GM23338 (cell line): ENCODE measurements around the gene ESR1.

Experiments
- CTCF ChIP-seq, 2 experiments: fragments of 200-600 bp in 1 of 2; sonication (generic) in 1 of 2; conservative IDR thresholded peaks; 2 replicates each; pipeline versions ENCODE4 v1.5.1 to v1.6.1; 2016 to 2017; ENCODE audit warnings: antibody characterized with exemption in 2 of 2, low read depth in 2 of 2, mild to moderate bottlenecking in 2 of 2, moderate library complexity in 1 of 2
- ETS1 ChIP-seq: IDR thresholded peaks from 2 replicates; pipeline ENCODE4 v1.6.1; 2016; ENCODE audit warnings: antibody characterized with exemption
- EZH2 ChIP-seq: fragments of 200-600 bp; sonication (generic); IDR thresholded peaks from one replicate; pipeline ENCODE4 v1.8.0; 2017; ENCODE audit warnings: antibody characterized with exemption, mild to moderate bottlenecking, low read depth; ENCODE audit not compliant: unreplicated experiment
- POLR2AphosphoS5 ChIP-seq: IDR thresholded peaks from 2 replicates; pipeline ENCODE4 v1.6.1; 2016; ENCODE audit warnings: antibody characterized with exemption, low read depth

GRCh38 chr6:152046118-152046517, 238.6 kb downstream of the ESR1 start:
- TF ChIP-seq EZH2 (no peak), ETS1 (no peak), CTCF (conservative IDR thresholded peaks at IDR 0.05; ENCODE audit: low read depth in 2 of 2) (no peak), POLR2AphosphoS5 (no peak)
